Neural cell (in vitro differentiated cells): ENCODE data around the gene ARHGAP24. TPM values are rescaled to one million over a fixed set of nuclear protein-coding genes. Genes with fewer than 3 reads are reported as not detected.

Source experiments
- H2AFZ ChIP-seq: fragments of 200-600, 300-800 bp; sonication (generic), shearing (Covaris generic); 2 replicates; pipeline ENCODE4 v1.6.0; 2014; ENCODE audit warnings: low read depth, mild to moderate bottlenecking, antibody characterized with exemption, low read length, moderate library complexity
- H3F3A ChIP-seq: fragments of 200-600 bp; shearing (Covaris generic); 2 replicates; pipeline ENCODE4 v1.6.1; 2016; ENCODE audit warnings: mild to moderate bottlenecking, moderate library complexity, mixed read lengths, antibody characterized with exemption, low read length; ENCODE audit not compliant: insufficient read depth, poor library complexity, severe bottlenecking
- H3K27ac ChIP-seq: fragments of 200-600, 300-800 bp; sonication (generic), shearing (Covaris generic); 2 replicates; pipeline ENCODE4 v1.5.1; 2014; ENCODE audit warnings: mild to moderate bottlenecking, low read length, moderate library complexity
- H3K27me3 ChIP-seq: fragments of 300-800, 200-600 bp; sonication (generic), shearing (Covaris generic); 2 replicates; pipeline ENCODE4 v1.6.0; 2014; ENCODE audit warnings: mild to moderate bottlenecking, low read depth, low read length, moderate library complexity; ENCODE audit not compliant: insufficient read depth
- H3K36me3 ChIP-seq: fragments of 300-800, 200-600 bp; sonication (generic), shearing (Covaris generic); 2 replicates; pipeline ENCODE4 v1.5.1; 2014; ENCODE audit warnings: mild to moderate bottlenecking, antibody characterized with exemption, low read length, moderate library complexity; ENCODE audit not compliant: insufficient read depth
- H3K4me2 ChIP-seq: fragments of 300-800, 200-600 bp; sonication (generic), shearing (Covaris generic); 2 replicates; pipeline ENCODE4 v1.6.0; 2014; ENCODE audit warnings: mild to moderate bottlenecking, low read length
- H3K4me3 ChIP-seq: fragments of 300-800, 200-600 bp; sonication (generic), shearing (Covaris generic); 2 replicates; pipeline ENCODE4 v1.5.1; 2014; ENCODE audit warnings: mild to moderate bottlenecking, low read length, moderate library complexity
- H3K79me2 ChIP-seq: fragments of 200-600 bp; shearing (Covaris generic); replicated peaks from 2 replicates; pipeline ENCODE4 v1.6.0; 2014; ENCODE audit warnings: mild to moderate bottlenecking, low read length, moderate library complexity; ENCODE audit not compliant: insufficient read depth
- H3K9ac ChIP-seq: fragments of 300-800, 200-600 bp; sonication (generic), shearing (Covaris generic); 2 replicates; pipeline ENCODE4 v1.6.1; 2016; ENCODE audit warnings: mild to moderate bottlenecking, low read length, mixed read lengths
- H3K9me2 ChIP-seq: fragments of 200-600 bp; shearing (Covaris generic); 2 replicates; pipeline ENCODE4 v1.6.1; 2016; ENCODE audit warnings: mild to moderate bottlenecking, low read length, mixed read lengths; ENCODE audit not compliant: insufficient read depth
- H3K9me3 ChIP-seq: fragments of 200-600, 300-800 bp; sonication (generic), shearing (Covaris generic); 2 replicates; pipeline ENCODE4 v1.6.1; 2016; ENCODE audit warnings: mild to moderate bottlenecking, mixed run types, low read length, moderate library complexity, mixed read lengths
- H4K20me1 ChIP-seq: fragments of 200-600 bp; shearing (Covaris generic); 2 replicates; pipeline ENCODE4 v1.6.1; 2016; ENCODE audit warnings: mild to moderate bottlenecking, mixed run types; ENCODE audit not compliant: insufficient read depth
- CTCF ChIP-seq: fragments of 450-650 bp; IDR thresholded peaks from 2 replicates; pipeline ENCODE4 v1.5.1; 2014; ENCODE audit warnings: antibody characterized with exemption, mild to moderate bottlenecking, moderate library complexity; ENCODE audit not compliant: poor library complexity, severe bottlenecking
- EP300 ChIP-seq: fragments of 450-650 bp; conservative IDR thresholded peaks from 2 replicates; pipeline ENCODE4 v1.6.1; 2014; ENCODE audit warnings: antibody characterized with exemption, mild to moderate bottlenecking, moderate library complexity; ENCODE audit not compliant: poor library complexity, severe bottlenecking
- EZH2 ChIP-seq: fragments of 200-600, 300-800 bp; shearing (Covaris generic), sonication (generic); IDR thresholded peaks from 2 replicates; pipeline ENCODE4 v1.6.1; 2014; ENCODE audit warnings: antibody characterized with exemption, low read length, borderline replicate concordance, mild to moderate bottlenecking; ENCODE audit not compliant: insufficient read depth, poor library complexity, severe bottlenecking
- MXI1 ChIP-seq: fragments of 450-650 bp; conservative IDR thresholded peaks from 2 replicates; pipeline ENCODE4 v1.6.1; 2014; ENCODE audit warnings: antibody characterized with exemption, mild to moderate bottlenecking; ENCODE audit not compliant: poor library complexity, severe bottlenecking
- POLR2AphosphoS5 ChIP-seq: IDR thresholded peaks from 2 replicates; pipeline ENCODE4 v1.6.1; 2012
- RAD21 ChIP-seq: fragments of 450-650 bp; conservative IDR thresholded peaks from 2 replicates; pipeline ENCODE4 v1.6.1; 2014; ENCODE audit warnings: antibody characterized with exemption, mild to moderate bottlenecking, moderate library complexity
- REST ChIP-seq: IDR thresholded peaks from 2 replicates; pipeline ENCODE4 v1.6.1; 2012; ENCODE audit warnings: borderline replicate concordance
- SMC3 ChIP-seq: fragments of 450-650 bp; conservative IDR thresholded peaks from 2 replicates; pipeline ENCODE4 v1.6.1; 2014; ENCODE audit warnings: antibody characterized with exemption, mild to moderate bottlenecking, moderate library complexity; ENCODE audit not compliant: poor library complexity
- TAF1 ChIP-seq: IDR thresholded peaks from 2 replicates; pipeline ENCODE4 v1.6.1; 2012; ENCODE audit warnings: low read depth
- polyA plus RNA-seq: library from polyadenylated mRNA; depleted of rRNA; stranded (reverse); fragments of >200 nt; gene quantifications from 2 replicates; pipeline ENCODE4 v1.2.3, GENCODE V29; 2014

The ARHGAP24 gene
- polyA plus RNA-seq, 1 donor from 2014 or later = 2.9 TPM

GRCh38 chr4:85776579-85776978 lies 301.6 kb downstream of the ARHGAP24 start:
- H3K27me3 ChIP-seq = no peaks in the 10 kb centered on the region
- TF ChIP-seq RAD21 (no peak), MXI1 (no peak), TAF1 (no peak), POLR2AphosphoS5 (no peak), REST (no peak), EZH2 (no peak), CTCF (no peak), EP300 (no peak), SMC3 (no peak)
- H3K4me2 ChIP-seq = no peak overlapping the region

GRCh38 chr4:85777908-85778631 lies 303.1 kb downstream of the ARHGAP24 start:
- Histone ChIP-seq H3K27ac (no peak overlapping the region), H3K4me2 (no peak overlapping the region), H4K20me1 (no peaks in the 10 kb centered on the region), H3K4me3 (no peak overlapping the region), H3K79me2 (no peaks in the 10 kb centered on the region), H3K9me2 (no peaks in the 10 kb centered on the region), H3K9me3 (no peaks in the 10 kb centered on the region), H3F3A (no peaks in the 10 kb centered on the region), H2AFZ (no peak overlapping the region), H3K27me3 (no peaks in the 10 kb centered on the region), H3K9ac (no peak overlapping the region), H3K36me3 (no peaks in the 10 kb centered on the region)
- TF ChIP-seq POLR2AphosphoS5 (no peak), SMC3 (no peak), RAD21 (no peak), REST (no peak), EZH2 (no peak), EP300 (no peak), CTCF (no peak), TAF1 (no peak), MXI1 (no peak)

More at GRCh38 chr4:85776579-85776978, 301.6 kb downstream of the ARHGAP24 start:
- H3F3A ChIP-seq = no peaks in the 10 kb centered on the region
- no peaks in the 10 kb centered on the region for H3K9me3 ChIP-seq
- no peak overlapping the region for H2AFZ ChIP-seq
- no peak overlapping the region for H3K4me3 ChIP-seq
- H3K9me2 ChIP-seq = no peaks in the 10 kb centered on the region
- H3K36me3 ChIP-seq = no peaks in the 10 kb centered on the region
- no peaks in the 10 kb centered on the region for H4K20me1 ChIP-seq
- no peak overlapping the region for H3K9ac ChIP-seq
- H3K79me2 ChIP-seq = no peaks in the 10 kb centered on the region
- no peak overlapping the region for H3K27ac ChIP-seq
